Rectal smooth muscle tissue (tissue), 1 donor: ENCODE measurements around the gene STPG1.

Experiments
- H3K27ac ChIP-seq: one replicate; pipeline ENCODE4 v1.7.0; 2013; ENCODE audit warnings: low read depth, low read length, inconsistent platforms
- H3K27me3 ChIP-seq: one replicate; pipeline ENCODE4 v1.7.0; 2013; ENCODE audit warnings: low read length; ENCODE audit not compliant: control insufficient read depth, insufficient read depth
- H3K36me3 ChIP-seq: one replicate; pipeline ENCODE4 v1.7.0; 2013; ENCODE audit warnings: low read length; ENCODE audit not compliant: control insufficient read depth, insufficient read depth
- H3K4me1 ChIP-seq: one replicate; pipeline ENCODE4 v1.7.0; 2013; ENCODE audit warnings: low read length; ENCODE audit not compliant: control insufficient read depth, insufficient read depth
- H3K4me3 ChIP-seq: one replicate; pipeline ENCODE4 v1.7.0; 2013; ENCODE audit warnings: low read length
- H3K9ac ChIP-seq: one replicate; pipeline ENCODE4 v1.7.0; 2013; ENCODE audit warnings: low read length

The STPG1 gene

DNA sequence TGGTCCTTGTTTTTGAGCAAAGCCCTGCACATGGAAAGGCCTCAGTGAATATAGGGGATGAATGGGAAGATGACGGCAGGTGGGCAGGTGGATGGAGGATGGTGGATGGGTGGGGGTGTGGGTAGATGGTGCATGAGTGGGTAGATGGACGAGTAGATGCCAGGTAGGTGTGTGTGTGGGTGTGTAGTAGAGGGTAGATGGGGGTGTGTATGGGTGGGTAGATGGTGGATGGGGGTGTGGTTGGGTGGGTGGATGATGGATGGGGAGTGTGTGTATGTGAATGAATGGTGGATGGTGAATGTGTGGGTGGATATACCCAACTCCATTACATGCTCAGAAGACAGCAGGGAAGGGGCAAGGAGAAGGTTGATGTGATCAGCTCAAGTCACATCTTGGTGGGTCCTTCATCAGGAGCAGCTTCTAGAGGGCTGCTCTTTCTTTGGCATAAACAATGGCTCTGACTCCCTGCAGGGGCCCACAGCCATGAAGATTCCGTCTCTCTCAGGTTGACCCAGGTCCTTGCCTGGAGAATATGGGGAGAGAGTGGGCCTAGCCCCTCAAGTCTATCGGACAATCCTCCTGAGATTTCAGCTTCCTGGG, 60.2 kb downstream of the STPG1 start:
- H3K4me1 ChIP-seq: no peaks in the 10 kb centered on the region
- no peak overlapping the region for H3K27ac ChIP-seq
- no peak overlapping the region for H3K4me3 ChIP-seq
- no peaks in the 10 kb centered on the region for H3K27me3 ChIP-seq
- H3K9ac ChIP-seq: no peak overlapping the region
- no peaks in the 10 kb centered on the region for H3K36me3 ChIP-seq

GRCh38 chr1:24351918-24352627, 61.5 kb downstream of the STPG1 start:
- Histone ChIP-seq H3K36me3 (no peaks in the 10 kb centered on the region), H3K4me3 (no peak overlapping the region), H3K9ac (no peak overlapping the region), H3K4me1 (no peaks in the 10 kb centered on the region), H3K27me3 (no peaks in the 10 kb centered on the region), H3K27ac (no peak overlapping the region)

DNA sequence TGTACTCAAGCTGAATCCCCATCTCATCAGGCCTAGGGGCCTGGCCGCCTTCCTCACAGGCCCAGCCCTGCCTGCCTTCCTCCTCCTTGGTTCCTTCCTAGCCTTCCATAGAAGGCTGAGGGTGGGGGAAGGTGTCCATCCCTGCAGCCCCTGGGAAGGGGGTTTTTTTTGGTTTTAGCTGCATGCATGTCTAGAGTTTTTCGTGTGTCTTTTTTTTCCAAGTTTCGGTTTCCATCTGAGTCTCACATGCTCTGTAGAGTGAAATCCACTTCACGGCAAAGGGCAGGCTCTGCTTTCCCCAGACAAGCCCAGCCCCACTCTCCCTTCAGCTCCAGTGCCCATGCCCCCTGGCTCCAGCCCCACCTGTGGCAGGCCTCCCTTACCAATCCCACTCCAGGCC, 62.3 kb downstream of the STPG1 start:
- Histone ChIP-seq H3K9ac (no peak overlapping the region), H3K27me3 (no peaks in the 10 kb centered on the region), H3K4me3 (no peak overlapping the region), H3K27ac (no peak overlapping the region), H3K4me1 (no peaks in the 10 kb centered on the region), H3K36me3 (no peaks in the 10 kb centered on the region)

DNA sequence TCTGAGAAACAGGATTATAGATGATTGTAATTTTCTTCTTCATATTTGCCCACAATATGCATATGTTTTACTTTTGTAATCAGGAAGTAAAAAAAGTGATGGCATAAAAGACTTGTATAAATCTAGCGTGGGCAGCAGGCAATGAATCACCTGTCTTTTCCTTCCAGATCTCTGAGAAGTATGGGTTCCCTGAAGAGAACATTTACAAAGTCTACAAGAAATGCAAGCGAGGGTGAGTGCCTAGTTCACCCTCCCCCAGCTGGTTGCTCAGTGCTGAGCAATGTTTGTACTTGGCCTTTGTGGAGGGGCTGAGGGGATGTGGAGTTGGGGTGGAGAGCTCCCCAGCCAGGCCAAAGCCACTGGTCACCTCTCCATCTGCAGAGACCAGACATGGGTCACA, 63.7 kb downstream of the STPG1 start:
- Histone ChIP-seq H3K9ac (no peak overlapping the region), H3K27me3 (no peaks in the 10 kb centered on the region), H3K27ac (no peak overlapping the region), H3K36me3 (no peaks in the 10 kb centered on the region), H3K4me1 (no peaks in the 10 kb centered on the region), H3K4me3 (no peak overlapping the region)

DNA sequence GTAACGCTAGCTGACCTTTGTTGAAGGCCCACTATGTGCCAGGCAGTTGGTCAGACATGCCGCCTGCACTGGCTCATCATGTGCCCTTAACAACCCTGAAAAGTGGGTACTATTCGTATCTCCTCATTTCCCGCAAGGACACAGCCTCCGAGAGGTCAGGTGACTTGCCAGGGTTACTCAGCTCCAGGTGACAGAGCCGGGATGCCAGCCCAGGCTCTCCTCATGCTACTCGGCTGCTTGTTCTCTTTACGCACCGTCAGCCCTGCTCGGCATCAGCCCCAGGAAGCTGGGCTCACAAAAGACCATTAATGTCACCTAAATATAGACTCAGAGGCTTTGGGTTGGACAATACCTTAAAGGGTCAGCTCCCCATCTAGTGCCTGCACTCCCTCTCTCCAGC, 65.4 kb downstream of the STPG1 start:
- Histone ChIP-seq H3K36me3 (no peaks in the 10 kb centered on the region), H3K9ac (no peak overlapping the region), H3K27me3 (no peaks in the 10 kb centered on the region), H3K4me1 (no peaks in the 10 kb centered on the region), H3K4me3 (no peak overlapping the region), H3K27ac (no peak overlapping the region)

DNA sequence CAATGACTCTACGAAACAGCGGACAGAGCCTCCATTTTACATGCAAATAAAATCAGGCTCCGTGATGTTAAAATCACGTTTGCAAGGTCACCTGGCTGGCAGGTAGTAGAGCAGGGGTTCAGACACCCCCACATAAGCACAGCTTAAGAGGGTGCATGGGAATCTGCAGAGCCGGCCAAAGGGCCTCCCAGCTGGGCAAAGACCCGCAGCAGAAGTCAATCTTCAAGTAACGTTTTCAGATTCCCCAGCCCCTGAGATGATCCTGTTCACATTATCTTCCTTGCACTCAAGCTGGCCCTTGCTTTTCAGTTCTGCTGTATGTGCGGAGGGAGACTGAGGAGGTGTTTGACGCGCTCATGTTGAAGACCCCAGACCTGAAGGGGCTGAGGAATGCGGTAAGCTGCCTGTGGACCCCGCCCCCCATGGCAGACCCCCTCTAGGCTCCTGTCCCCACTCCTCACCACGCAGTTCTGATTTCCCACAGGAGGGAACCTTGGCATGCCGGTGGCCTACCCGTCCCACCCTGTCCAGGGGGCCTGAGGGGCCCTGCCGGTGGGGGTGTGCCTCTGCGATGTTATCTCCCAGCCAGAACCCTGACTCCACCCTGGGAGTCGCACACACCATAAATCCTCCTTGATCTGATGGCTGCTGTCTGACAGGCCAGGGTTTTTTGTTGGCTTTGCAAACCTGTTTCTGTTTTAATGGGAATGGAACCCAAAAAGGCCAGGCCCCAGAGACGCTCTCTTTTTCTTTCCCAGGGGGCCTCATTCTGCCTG, 66.2 kb downstream of the STPG1 start:
- Histone ChIP-seq H3K27ac (no peak overlapping the region), H3K4me3 (no peak overlapping the region), H3K4me1 (no peaks in the 10 kb centered on the region), H3K9ac (no peak overlapping the region), H3K36me3 (no peaks in the 10 kb centered on the region), H3K27me3 (no peaks in the 10 kb centered on the region)

DNA sequence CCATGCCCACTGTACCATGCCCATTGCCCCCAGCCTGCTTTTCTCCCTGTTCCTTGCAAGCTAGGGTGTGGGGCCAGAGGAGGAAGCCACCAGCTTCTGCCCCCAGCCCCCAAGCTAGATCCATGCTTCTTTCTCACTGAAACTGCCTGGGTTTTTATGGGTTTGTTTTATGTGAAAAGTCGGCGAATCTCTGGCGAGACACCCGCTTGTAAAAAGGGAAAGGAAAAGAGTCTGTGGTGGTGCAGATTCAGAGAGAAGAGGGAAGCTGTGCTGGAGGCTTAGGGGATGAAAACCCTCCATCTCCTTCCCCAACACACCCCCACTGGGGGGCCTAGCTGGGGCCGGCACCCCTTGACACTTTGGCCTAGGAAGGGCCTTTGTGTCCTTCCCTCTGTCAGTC, 68.2 kb downstream of the STPG1 start:
- Histone ChIP-seq H3K27ac (no peak overlapping the region), H3K36me3 (no peaks in the 10 kb centered on the region), H3K4me3 (no peak overlapping the region), H3K27me3 (no peaks in the 10 kb centered on the region), H3K9ac (no peak overlapping the region), H3K4me1 (no peaks in the 10 kb centered on the region)

- Histone ChIP-seq H3K27me3 (no peaks in the 10 kb centered on the region), H3K9ac (no peak overlapping the region), H3K4me1 (no peaks in the 10 kb centered on the region), H3K4me3 (no peak overlapping the region), H3K27ac (no peak overlapping the region), H3K36me3 (no peaks in the 10 kb centered on the region)
Measured at GRCh38 chr1:24344090-24344742, 69.4 kb downstream of the STPG1 start.

- Histone ChIP-seq H3K27ac (no peak overlapping the region), H3K9ac (no peak overlapping the region), H3K27me3 (no peaks in the 10 kb centered on the region), H3K4me3 (no peak overlapping the region), H3K36me3 (no peaks in the 10 kb centered on the region), H3K4me1 (no peaks in the 10 kb centered on the region)
Measured at GRCh38 chr1:24343412-24344089, 70.0 kb downstream of the STPG1 start.

- H3K27me3 ChIP-seq: peaks cover 3% of the 10 kb centered on the region
- no peaks in the 10 kb centered on the region for H3K36me3 ChIP-seq
- no peaks in the 10 kb centered on the region for H3K4me1 ChIP-seq
- H3K27ac ChIP-seq: no peak overlapping the region
- no peak overlapping the region for H3K9ac ChIP-seq
- H3K4me3 ChIP-seq: no peak overlapping the region
Measured at GRCh38 chr1:24341260-24341659, 72.3 kb downstream of the STPG1 start.

- H3K4me1 ChIP-seq: no peaks in the 10 kb centered on the region
- H3K9ac ChIP-seq: no peak overlapping the region
- peaks cover 3% of the 10 kb centered on the region for H3K27me3 ChIP-seq
- H3K4me3 ChIP-seq: no peak overlapping the region
- H3K27ac ChIP-seq: no peak overlapping the region
- H3K36me3 ChIP-seq: no peaks in the 10 kb centered on the region
Measured at GRCh38 chr1:24340770-24341169, 72.8 kb downstream of the STPG1 start.

DNA sequence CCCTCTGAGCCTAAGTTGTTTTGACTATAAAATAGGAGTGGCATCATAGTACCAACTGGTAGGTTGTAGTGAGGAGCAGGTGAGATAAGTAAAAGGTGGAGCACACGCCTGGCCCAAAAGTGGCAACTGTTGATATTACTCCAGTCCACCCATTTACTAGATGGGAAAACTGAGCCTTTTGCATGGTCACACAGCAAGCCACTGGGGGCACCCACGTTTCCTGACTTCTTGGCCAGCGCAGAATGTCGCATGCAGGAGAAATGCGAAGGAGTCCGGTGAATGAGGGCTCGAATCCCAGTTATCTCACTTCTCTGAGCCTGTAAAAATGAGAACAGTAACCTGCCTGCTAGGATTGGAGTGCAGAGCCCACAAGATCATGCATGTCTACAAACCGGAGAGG, 73.6 kb downstream of the STPG1 start:
- H3K27ac ChIP-seq: no peak overlapping the region
- no peaks in the 10 kb centered on the region for H3K4me1 ChIP-seq
- peaks cover 3% of the 10 kb centered on the region for H3K27me3 ChIP-seq
- H3K9ac ChIP-seq: no peak overlapping the region
- no peak overlapping the region for H3K4me3 ChIP-seq
- no peaks in the 10 kb centered on the region for H3K36me3 ChIP-seq
